Measurements from ENCODE around the gene EID2.

EID2 gene

GRCh38 chr19:39553082-39553652 is 13.2 kb upstream of the EID2 start:
- no peak for TF ChIP-seq CTCF (IDR thresholded peaks at IDR 0.05; ENCODE audit: low read depth, low read length, missing control alignments)

GRCh38 chr19:39550197-39550596 is 10.2 kb upstream of the EID2 start:
- no peak for TF ChIP-seq CTCF (IDR thresholded peaks at IDR 0.05; ENCODE audit: low read depth, low read length, missing control alignments)
- DNase-seq (ENCODE audit: extremely low read depth, low read depth): no peak
- no peak overlapping the region for H3K4me3 ChIP-seq (replicated peaks; ENCODE audit: low read depth, low read length)

More at GRCh38 chr19:39553082-39553652, 13.2 kb upstream of the EID2 start:
- no peak for DNase-seq (ENCODE audit: extremely low read depth, low read depth)
- H3K4me3 ChIP-seq (replicated peaks; ENCODE audit: low read depth, low read length): no peak overlapping the region

GRCh38 chr19:39546599-39546998 is 6.6 kb upstream of the EID2 start:
- DNase-seq (ENCODE audit: extremely low read depth, low read depth): no peak
- no peak overlapping the region for H3K4me3 ChIP-seq (replicated peaks; ENCODE audit: low read depth, low read length)
- no peak for TF ChIP-seq CTCF (IDR thresholded peaks at IDR 0.05; ENCODE audit: low read depth, low read length, missing control alignments)

- no peak overlapping the region for H3K4me3 ChIP-seq (replicated peaks; ENCODE audit: low read depth, low read length)
- no peak for DNase-seq (ENCODE audit: extremely low read depth, low read depth)
- no peak for TF ChIP-seq CTCF (IDR thresholded peaks at IDR 0.05; ENCODE audit: low read depth, low read length, missing control alignments)
Measured at GRCh38 chr19:39544911-39545310, 5.0 kb upstream of the EID2 start.

GRCh38 chr19:39544226-39544903 is 4.4 kb upstream of the EID2 start:
- no peak for DNase-seq (ENCODE audit: extremely low read depth, low read depth)
- no peak overlapping the region for H3K4me3 ChIP-seq (replicated peaks; ENCODE audit: low read depth, low read length)
- no peak for TF ChIP-seq CTCF (IDR thresholded peaks at IDR 0.05; ENCODE audit: low read depth, low read length, missing control alignments)

- no peak for TF ChIP-seq CTCF (IDR thresholded peaks at IDR 0.05; ENCODE audit: low read depth, low read length, missing control alignments)
- DNase-seq (ENCODE audit: extremely low read depth, low read depth): no peak
- no peak overlapping the region for H3K4me3 ChIP-seq (replicated peaks; ENCODE audit: low read depth, low read length)
Measured at GRCh38 chr19:39543477-39543857, 3.5 kb upstream of the EID2 start.

Measured in HFF-Myc (cell line).